GM12878 (cell line): ENCODE data around the gene OR52K2.
"Not testable (repeated sequence)": the region's sequence is repeated elsewhere in the genome, so short reads cannot be mapped to it uniquely, and the experiment has no call there.

Experiments
- CBX3 ChIP-seq: fragments of 200-600 bp; sonication (generic); IDR thresholded peaks from 2 replicates; pipeline ENCODE4 v1.6.1; 2016; ENCODE audit warnings: low read depth, borderline replicate concordance
- EP300 ChIP-seq, 2 experiments: fragments of 150-350 bp in 1 of 2; IDR thresholded peaks; 2 replicates each; pipeline ENCODE4 v1.6.1; 2011 to 2012; ENCODE audit warnings: low read depth in 2 of 2, low read length in 2 of 2, borderline replicate concordance in 1 of 2, improper control_type of control experiment in 1 of 2, inconsistent platforms in 1 of 2; ENCODE audit not compliant: control insufficient read depth in 1 of 2
- FOS ChIP-seq: IDR thresholded peaks from 3 replicates; pipeline ENCODE4 v1.6.1; 2011; ENCODE audit warnings: borderline replicate concordance; ENCODE audit not compliant: insufficient read length; ENCODE audit errors: extremely low read depth
- NFXL1 ChIP-seq: fragments of 450-650 bp; IDR thresholded peaks from 2 replicates; pipeline ENCODE4 v1.6.1; 2017; ENCODE audit warnings: antibody characterized with exemption, mild to moderate bottlenecking, borderline replicate concordance
- STAT3 ChIP-seq: IDR thresholded peaks from 2 replicates; pipeline ENCODE4 v1.6.1; 2011; ENCODE audit warnings: low read depth, low read length, improper control_type of control experiment
- TF ChIP-seq, protein P1 (sequence below): fragments of 450-650 bp; IDR thresholded peaks from 2 replicates; pipeline ENCODE4 v1.6.1; 2017; ENCODE audit warnings: mild to moderate bottlenecking, low read depth, inconsistent platforms; ENCODE audit not compliant: poor library complexity, severe bottlenecking
- TF ChIP-seq, protein P2 (sequence below): IDR thresholded peaks from 2 replicates; pipeline ENCODE4 v1.6.1; 2011; ENCODE audit warnings: low read depth, mild to moderate bottlenecking, low read length, moderate library complexity, borderline replicate concordance; ENCODE audit errors: extremely low read depth
- TF ChIP-seq, protein P3 (sequence below), 3 experiments: IDR thresholded peaks in 2 of 3; conservative IDR thresholded peaks in 1 of 3; 2 replicates each; pipeline ENCODE4 v1.5.1; 2011; ENCODE audit warnings: low read depth in 3 of 3, low read length in 3 of 3, mild to moderate bottlenecking in 3 of 3, control low read depth in 2 of 3, moderate library complexity in 2 of 3, inconsistent platforms in 1 of 3, mixed read lengths in 1 of 3; ENCODE audit not compliant: control insufficient read depth in 2 of 3, insufficient read depth in 1 of 3; ENCODE audit errors: extremely low read depth in 1 of 3
- TF ChIP-seq, protein P4 (sequence below): IDR thresholded peaks from 2 replicates; pipeline ENCODE4 v1.6.1; 2012; ENCODE audit warnings: improper control_type of control experiment, low read depth, low read length; ENCODE audit not compliant: insufficient replicate concordance

DNA sequence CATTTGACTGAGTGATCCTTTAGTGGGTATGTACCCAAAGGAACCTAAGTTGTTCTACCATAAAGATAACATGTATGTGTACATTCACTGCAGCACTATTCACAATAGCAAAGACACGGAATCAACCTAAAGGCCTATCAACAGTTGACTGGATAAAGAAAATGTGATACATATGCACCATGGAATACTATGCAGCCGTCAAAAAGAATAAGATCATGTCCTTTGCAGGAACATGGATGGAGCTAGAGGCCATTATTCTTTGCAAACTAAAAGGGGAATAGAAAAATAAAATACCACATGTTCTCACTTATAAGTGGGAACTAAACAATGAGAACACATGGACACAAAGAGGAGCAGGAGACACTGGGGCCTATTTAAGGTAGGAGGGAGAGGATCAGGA is 42.3 kb downstream of the OR52K2 start:
- TF ChIP-seq STAT3; CBX3; EP300 (IDR thresholded peaks at IDR 0.05; ENCODE audit: borderline replicate concordance in 1 of 2, control insufficient read depth in 1 of 2, low read depth in 2 of 2, low read length in 2 of 2); NFXL1; FOS: not testable (repeated sequence)
- TF ChIP-seq, protein P1, sequence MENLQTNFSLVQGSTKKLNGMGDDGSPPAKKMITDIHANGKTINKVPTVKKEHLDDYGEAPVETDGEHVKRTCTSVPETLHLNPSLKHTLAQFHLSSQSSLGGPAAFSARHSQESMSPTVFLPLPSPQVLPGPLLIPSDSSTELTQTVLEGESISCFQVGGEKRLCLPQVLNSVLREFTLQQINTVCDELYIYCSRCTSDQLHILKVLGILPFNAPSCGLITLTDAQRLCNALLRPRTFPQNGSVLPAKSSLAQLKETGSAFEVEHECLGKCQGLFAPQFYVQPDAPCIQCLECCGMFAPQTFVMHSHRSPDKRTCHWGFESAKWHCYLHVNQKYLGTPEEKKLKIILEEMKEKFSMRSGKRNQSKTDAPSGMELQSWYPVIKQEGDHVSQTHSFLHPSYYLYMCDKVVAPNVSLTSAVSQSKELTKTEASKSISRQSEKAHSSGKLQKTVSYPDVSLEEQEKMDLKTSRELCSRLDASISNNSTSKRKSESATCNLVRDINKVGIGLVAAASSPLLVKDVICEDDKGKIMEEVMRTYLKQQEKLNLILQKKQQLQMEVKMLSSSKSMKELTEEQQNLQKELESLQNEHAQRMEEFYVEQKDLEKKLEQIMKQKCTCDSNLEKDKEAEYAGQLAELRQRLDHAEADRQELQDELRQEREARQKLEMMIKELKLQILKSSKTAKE: not testable (repeated sequence)
- TF ChIP-seq, protein P2, sequence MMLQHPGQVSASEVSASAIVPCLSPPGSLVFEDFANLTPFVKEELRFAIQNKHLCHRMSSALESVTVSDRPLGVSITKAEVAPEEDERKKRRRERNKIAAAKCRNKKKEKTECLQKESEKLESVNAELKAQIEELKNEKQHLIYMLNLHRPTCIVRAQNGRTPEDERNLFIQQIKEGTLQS: not testable (repeated sequence)
- TF ChIP-seq, protein P3, sequence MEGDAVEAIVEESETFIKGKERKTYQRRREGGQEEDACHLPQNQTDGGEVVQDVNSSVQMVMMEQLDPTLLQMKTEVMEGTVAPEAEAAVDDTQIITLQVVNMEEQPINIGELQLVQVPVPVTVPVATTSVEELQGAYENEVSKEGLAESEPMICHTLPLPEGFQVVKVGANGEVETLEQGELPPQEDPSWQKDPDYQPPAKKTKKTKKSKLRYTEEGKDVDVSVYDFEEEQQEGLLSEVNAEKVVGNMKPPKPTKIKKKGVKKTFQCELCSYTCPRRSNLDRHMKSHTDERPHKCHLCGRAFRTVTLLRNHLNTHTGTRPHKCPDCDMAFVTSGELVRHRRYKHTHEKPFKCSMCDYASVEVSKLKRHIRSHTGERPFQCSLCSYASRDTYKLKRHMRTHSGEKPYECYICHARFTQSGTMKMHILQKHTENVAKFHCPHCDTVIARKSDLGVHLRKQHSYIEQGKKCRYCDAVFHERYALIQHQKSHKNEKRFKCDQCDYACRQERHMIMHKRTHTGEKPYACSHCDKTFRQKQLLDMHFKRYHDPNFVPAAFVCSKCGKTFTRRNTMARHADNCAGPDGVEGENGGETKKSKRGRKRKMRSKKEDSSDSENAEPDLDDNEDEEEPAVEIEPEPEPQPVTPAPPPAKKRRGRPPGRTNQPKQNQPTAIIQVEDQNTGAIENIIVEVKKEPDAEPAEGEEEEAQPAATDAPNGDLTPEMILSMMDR (IDR thresholded peaks at IDR 0.05 in 2 of 3, conservative IDR thresholded peaks at IDR 0.05 in 1 of 3; ENCODE audit: control insufficient read depth in 2 of 3, extremely low read depth in 1 of 3, insufficient read depth in 1 of 3, low read depth in 3 of 3, low read length in 3 of 3): not testable (repeated sequence)
- TF ChIP-seq, protein P4, sequence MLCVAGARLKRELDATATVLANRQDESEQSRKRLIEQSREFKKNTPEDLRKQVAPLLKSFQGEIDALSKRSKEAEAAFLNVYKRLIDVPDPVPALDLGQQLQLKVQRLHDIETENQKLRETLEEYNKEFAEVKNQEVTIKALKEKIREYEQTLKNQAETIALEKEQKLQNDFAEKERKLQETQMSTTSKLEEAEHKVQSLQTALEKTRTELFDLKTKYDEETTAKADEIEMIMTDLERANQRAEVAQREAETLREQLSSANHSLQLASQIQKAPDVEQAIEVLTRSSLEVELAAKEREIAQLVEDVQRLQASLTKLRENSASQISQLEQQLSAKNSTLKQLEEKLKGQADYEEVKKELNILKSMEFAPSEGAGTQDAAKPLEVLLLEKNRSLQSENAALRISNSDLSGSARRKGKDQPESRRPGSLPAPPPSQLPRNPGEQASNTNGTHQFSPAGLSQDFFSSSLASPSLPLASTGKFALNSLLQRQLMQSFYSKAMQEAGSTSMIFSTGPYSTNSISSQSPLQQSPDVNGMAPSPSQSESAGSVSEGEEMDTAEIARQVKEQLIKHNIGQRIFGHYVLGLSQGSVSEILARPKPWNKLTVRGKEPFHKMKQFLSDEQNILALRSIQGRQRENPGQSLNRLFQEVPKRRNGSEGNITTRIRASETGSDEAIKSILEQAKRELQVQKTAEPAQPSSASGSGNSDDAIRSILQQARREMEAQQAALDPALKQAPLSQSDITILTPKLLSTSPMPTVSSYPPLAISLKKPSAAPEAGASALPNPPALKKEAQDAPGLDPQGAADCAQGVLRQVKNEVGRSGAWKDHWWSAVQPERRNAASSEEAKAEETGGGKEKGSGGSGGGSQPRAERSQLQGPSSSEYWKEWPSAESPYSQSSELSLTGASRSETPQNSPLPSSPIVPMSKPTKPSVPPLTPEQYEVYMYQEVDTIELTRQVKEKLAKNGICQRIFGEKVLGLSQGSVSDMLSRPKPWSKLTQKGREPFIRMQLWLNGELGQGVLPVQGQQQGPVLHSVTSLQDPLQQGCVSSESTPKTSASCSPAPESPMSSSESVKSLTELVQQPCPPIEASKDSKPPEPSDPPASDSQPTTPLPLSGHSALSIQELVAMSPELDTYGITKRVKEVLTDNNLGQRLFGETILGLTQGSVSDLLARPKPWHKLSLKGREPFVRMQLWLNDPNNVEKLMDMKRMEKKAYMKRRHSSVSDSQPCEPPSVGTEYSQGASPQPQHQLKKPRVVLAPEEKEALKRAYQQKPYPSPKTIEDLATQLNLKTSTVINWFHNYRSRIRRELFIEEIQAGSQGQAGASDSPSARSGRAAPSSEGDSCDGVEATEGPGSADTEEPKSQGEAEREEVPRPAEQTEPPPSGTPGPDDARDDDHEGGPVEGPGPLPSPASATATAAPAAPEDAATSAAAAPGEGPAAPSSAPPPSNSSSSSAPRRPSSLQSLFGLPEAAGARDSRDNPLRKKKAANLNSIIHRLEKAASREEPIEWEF: not testable (repeated sequence)
